KMS-11 (cell line): ENCODE results near the gene TLK2.
"Not testable (repeated sequence)": the region's sequence is repeated elsewhere in the genome, so short reads cannot be mapped to it uniquely, and the experiment has no call there.

Experiments
- H2AFZ ChIP-seq: fragments of 200-600 bp; sonication (generic); 2 replicates; pipeline ENCODE4 v1.6.1; 2016; ENCODE audit warnings: antibody characterized with exemption, mixed run types, low read depth
- H3K27ac ChIP-seq: fragments of 200-600 bp; sonication (generic); 2 replicates; pipeline ENCODE4 v1.6.1; 2016; ENCODE audit warnings: mild to moderate bottlenecking, mixed run types
- H3K27me3 ChIP-seq: fragments of 200-600 bp; sonication (generic); 2 replicates; pipeline ENCODE4 v1.6.1; 2017; ENCODE audit warnings: mild to moderate bottlenecking, low read depth, mixed run types, moderate library complexity; ENCODE audit not compliant: insufficient read depth
- H3K36me3 ChIP-seq: fragments of 200-600 bp; sonication (generic); 2 replicates; pipeline ENCODE4 v1.6.1; 2017; ENCODE audit warnings: mild to moderate bottlenecking, mixed run types; ENCODE audit not compliant: insufficient read depth
- H3K4me1 ChIP-seq: fragments of 200-600 bp; sonication (generic); 2 replicates; pipeline ENCODE4 v1.6.1; 2016; ENCODE audit warnings: mild to moderate bottlenecking, low read depth, mixed run types; ENCODE audit not compliant: poor library complexity, severe bottlenecking
- H3K4me2 ChIP-seq: fragments of 200-600 bp; sonication (generic); 2 replicates; pipeline ENCODE4 v1.7.0; 2016; ENCODE audit warnings: mild to moderate bottlenecking, mixed run types
- H3K4me3 ChIP-seq: fragments of 200-600 bp; sonication (generic); IDR thresholded peaks from 2 replicates; pipeline ENCODE4 v1.6.1; 2017; ENCODE audit warnings: low read depth, low read length, mixed read lengths; ENCODE audit not compliant: insufficient read depth
- H3K79me2 ChIP-seq: fragments of 200-600 bp; sonication (generic); 2 replicates; pipeline ENCODE4 v1.6.1; 2016; ENCODE audit warnings: low read depth, mixed run types; ENCODE audit not compliant: insufficient read depth
- H3K9ac ChIP-seq: fragments of 200-600 bp; sonication (generic); 2 replicates; pipeline ENCODE4 v1.6.1; 2016; ENCODE audit warnings: mild to moderate bottlenecking, mixed run types
- H4K20me1 ChIP-seq: fragments of 200-600 bp; sonication (generic); 2 replicates; pipeline ENCODE4 v1.6.1; 2016; ENCODE audit warnings: mild to moderate bottlenecking, mixed run types; ENCODE audit not compliant: insufficient read depth

Gene TLK2

GRCh38 chr17:62500463-62500862 is 21.8 kb downstream of the TLK2 start:
- H3K36me3 ChIP-seq, H3K4me3 ChIP-seq, H2AFZ ChIP-seq, H3K27me3 ChIP-seq, H3K4me1 ChIP-seq, H3K9ac ChIP-seq, H3K4me2 ChIP-seq, H3K27ac ChIP-seq, H4K20me1 ChIP-seq: not testable (repeated sequence)
- peaks cover 78% of the 10 kb centered on the region for H3K79me2 ChIP-seq

GRCh38 chr17:62504857-62505256 is 26.2 kb downstream of the TLK2 start:
- H3K4me3 ChIP-seq, H3K9ac ChIP-seq, H2AFZ ChIP-seq, H3K27ac ChIP-seq, H4K20me1 ChIP-seq, H3K27me3 ChIP-seq, H3K36me3 ChIP-seq, H3K4me2 ChIP-seq: not testable (repeated sequence)
- H3K79me2 ChIP-seq = peaks cover 85% of the 10 kb centered on the region
- peaks cover 30% of the 10 kb centered on the region for H3K4me1 ChIP-seq

GRCh38 chr17:62507191-62507836 is 28.7 kb downstream of the TLK2 start:
- H3K4me3 ChIP-seq, H3K4me2 ChIP-seq, H3K9ac ChIP-seq, H3K36me3 ChIP-seq, H4K20me1 ChIP-seq, H3K27me3 ChIP-seq, H3K27ac ChIP-seq, H2AFZ ChIP-seq: not testable (repeated sequence)
- Histone ChIP-seq H3K79me2 (peaks cover 84% of the 10 kb centered on the region), H3K4me1 (peaks cover 55% of the 10 kb centered on the region)

- not testable (repeated sequence) for H2AFZ ChIP-seq, H4K20me1 ChIP-seq, H3K9ac ChIP-seq, H3K27me3 ChIP-seq, H3K36me3 ChIP-seq, H3K4me3 ChIP-seq
- peak overlapping the region; percentile 49 for H3K27ac ChIP-seq
- peaks cover 90% of the 10 kb centered on the region for H3K79me2 ChIP-seq
- peaks cover 58% of the 10 kb centered on the region for H3K4me1 ChIP-seq
- peak overlapping the region; percentile 62 for H3K4me2 ChIP-seq
Measured at GRCh38 chr17:62510247-62510819, 31.7 kb downstream of the TLK2 start.

- not testable (repeated sequence) for H4K20me1 ChIP-seq
- H3K4me2 ChIP-seq = peak overlapping the region; percentile 62; the same call in 1 of the 2 replicates
Measured at GRCh38 chr17:62511014-62511413, 32.4 kb downstream of the TLK2 start.

GRCh38 chr17:62516376-62516775 is 37.8 kb downstream of the TLK2 start:
- not testable (repeated sequence) for H3K9ac ChIP-seq

More at GRCh38 chr17:62511014-62511413, 32.4 kb downstream of the TLK2 start:
- H3K36me3 ChIP-seq, H2AFZ ChIP-seq, H3K4me3 ChIP-seq, H3K9ac ChIP-seq, H3K27me3 ChIP-seq: not testable (repeated sequence)
- Histone ChIP-seq H3K79me2 (peaks cover 88% of the 10 kb centered on the region), H3K4me1 (peaks cover 56% of the 10 kb centered on the region), H3K27ac (peak overlapping the region; percentile 49; the same call in 1 of the 2 replicates)

GRCh38 chr17:62521295-62521694 is 42.7 kb downstream of the TLK2 start:
- H3K9ac ChIP-seq, H3K4me1 ChIP-seq, H3K36me3 ChIP-seq, H4K20me1 ChIP-seq, H3K4me3 ChIP-seq, H3K27ac ChIP-seq, H2AFZ ChIP-seq, H3K27me3 ChIP-seq, H3K4me2 ChIP-seq: not testable (repeated sequence)
- peaks cover 26% of the 10 kb centered on the region for H3K79me2 ChIP-seq

More at GRCh38 chr17:62516376-62516775, 37.8 kb downstream of the TLK2 start:
- not testable (repeated sequence) for H3K27me3 ChIP-seq, H3K4me3 ChIP-seq, H3K4me2 ChIP-seq, H2AFZ ChIP-seq, H3K36me3 ChIP-seq, H4K20me1 ChIP-seq, H3K27ac ChIP-seq
- Histone ChIP-seq H3K4me1 (peaks cover 12% of the 10 kb centered on the region), H3K79me2 (peaks cover 73% of the 10 kb centered on the region)

GRCh38 chr17:62524077-62524476 is 45.5 kb downstream of the TLK2 start:
- not testable (repeated sequence) for H3K4me1 ChIP-seq, H3K4me2 ChIP-seq, H2AFZ ChIP-seq, H3K9ac ChIP-seq, H4K20me1 ChIP-seq, H3K27me3 ChIP-seq, H3K4me3 ChIP-seq, H3K36me3 ChIP-seq, H3K79me2 ChIP-seq, H3K27ac ChIP-seq

- not testable (repeated sequence) for H3K4me2 ChIP-seq, H3K27me3 ChIP-seq, H2AFZ ChIP-seq, H3K36me3 ChIP-seq, H4K20me1 ChIP-seq, H3K4me3 ChIP-seq, H3K79me2 ChIP-seq, H3K4me1 ChIP-seq, H3K27ac ChIP-seq, H3K9ac ChIP-seq
Measured at GRCh38 chr17:62525317-62525716, 46.7 kb downstream of the TLK2 start.

- not testable (repeated sequence) for H3K36me3 ChIP-seq
Measured at GRCh38 chr17:62530936-62531335, 52.3 kb downstream of the TLK2 start.

More at GRCh38 chr17:62530936-62531335, 52.3 kb downstream of the TLK2 start:
- not testable (repeated sequence) for H3K27me3 ChIP-seq, H2AFZ ChIP-seq, H3K4me2 ChIP-seq, H3K4me3 ChIP-seq, H3K27ac ChIP-seq, H3K79me2 ChIP-seq, H4K20me1 ChIP-seq, H3K4me1 ChIP-seq, H3K9ac ChIP-seq
